Measurements from ENCODE around the gene KRTAP10-10.
"Not testable (repeated sequence)": the region's sequence is repeated elsewhere in the genome, so short reads cannot be mapped to it uniquely, and the experiment has no call there.

Gene KRTAP10-10

GRCh38 chr21:44602463-44602850, 34.7 kb upstream of the KRTAP10-10 start:
- no peak for DNase-seq (ENCODE audit: low read depth)

DNA sequence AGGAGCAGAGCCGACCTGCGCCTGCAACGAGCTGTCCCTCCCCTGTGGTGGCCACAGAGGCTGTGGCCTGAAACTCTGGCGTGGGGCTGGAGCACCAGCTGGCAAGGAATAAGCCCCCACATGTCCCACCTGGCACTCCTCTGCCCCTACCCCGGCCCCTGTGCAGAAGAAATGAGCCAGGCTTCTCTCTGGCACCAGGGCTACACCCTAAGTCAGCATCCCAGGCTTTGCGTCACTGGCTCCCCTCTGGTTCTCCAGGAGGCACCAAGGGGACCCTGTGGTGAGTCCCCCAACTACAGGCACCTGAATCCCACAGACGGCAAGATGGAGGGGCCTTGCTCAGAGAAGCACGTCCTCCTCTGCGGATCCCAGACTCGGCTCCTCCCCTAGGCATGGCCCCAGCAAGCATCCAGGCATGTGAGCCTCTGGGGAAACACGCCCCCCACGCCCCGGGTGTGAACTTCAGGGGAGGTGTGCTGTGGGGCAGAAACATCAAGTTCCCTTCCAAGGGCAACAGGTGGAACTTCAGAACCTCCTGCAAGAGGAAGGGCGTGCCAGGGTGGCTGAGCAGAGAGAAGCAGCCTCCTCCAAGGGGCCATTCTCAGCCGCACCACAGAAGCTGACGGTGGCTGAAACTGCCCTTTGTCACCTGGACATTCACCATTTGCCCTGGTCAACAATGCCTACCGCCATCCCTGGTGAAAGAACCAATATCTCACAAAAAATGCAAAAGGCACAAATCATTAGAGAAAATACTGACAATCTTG, 33.9 kb upstream of the KRTAP10-10 start:
- DNase-seq (ENCODE audit: low read depth) = no peak

GRCh38 chr21:44603911-44604310, 33.2 kb upstream of the KRTAP10-10 start:
- DNase-seq (ENCODE audit: low read depth) = no peak

GRCh38 chr21:44606495-44606894, 30.7 kb upstream of the KRTAP10-10 start:
- DNase-seq (ENCODE audit: low read depth) = no peak

DNA sequence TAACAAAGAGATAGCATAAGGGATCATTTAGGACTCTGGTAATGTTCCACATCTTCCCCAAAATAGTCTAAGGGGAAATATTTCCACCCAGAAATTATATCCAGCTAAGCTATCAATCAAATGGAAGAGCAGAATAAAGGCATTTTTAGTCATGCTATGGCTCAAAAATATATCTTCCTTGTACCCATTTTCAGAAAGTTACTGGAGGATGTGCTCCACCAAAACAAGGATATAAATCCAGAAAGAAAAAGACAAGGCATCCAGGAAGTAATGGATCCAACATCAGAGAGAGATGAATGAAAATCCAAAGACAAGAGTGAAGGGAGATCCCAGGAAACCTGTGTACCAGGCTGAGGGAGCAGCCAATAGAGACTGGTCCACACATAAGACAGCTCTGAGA, 28.0 kb upstream of the KRTAP10-10 start:
- DNase-seq (ENCODE audit: low read depth) = no peak

DNA sequence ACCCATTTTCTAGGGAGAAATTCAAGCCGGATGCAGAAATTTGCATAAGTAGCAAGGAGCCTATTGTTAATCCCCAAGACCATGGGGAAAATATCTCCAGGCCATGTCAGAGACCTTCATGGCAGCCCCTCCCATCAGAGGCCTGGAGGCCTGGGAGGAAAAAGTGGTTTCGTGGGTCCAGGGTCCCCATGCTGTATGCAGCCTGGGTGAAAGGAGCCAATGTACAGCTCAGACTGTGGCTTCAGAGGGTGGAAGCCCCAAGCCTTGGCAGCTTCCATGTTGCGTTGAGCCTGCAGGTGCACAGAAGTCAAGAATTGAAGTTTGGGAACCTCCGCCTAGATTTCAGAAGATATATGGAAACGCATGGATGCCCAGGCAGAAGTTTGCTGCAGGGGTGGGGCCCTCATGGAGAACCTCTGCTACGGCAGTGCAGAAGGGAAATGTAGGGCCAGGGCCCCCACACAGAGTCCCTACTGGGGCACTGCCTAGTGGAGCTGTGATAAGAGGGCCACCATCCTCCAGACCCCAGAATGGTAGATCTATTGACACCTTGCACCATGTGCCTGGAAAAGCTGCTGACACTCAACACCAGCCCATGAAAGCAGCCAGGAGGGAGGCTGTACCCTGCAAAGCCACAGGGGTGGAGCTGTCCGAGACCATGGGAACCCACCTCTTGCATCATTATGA, 26.9 kb upstream of the KRTAP10-10 start:
- not testable (repeated sequence) for DNase-seq (ENCODE audit: low read depth)

- no peak for DNase-seq (ENCODE audit: low read depth)
Observed at GRCh38 chr21:44611551-44611950, 25.6 kb upstream of the KRTAP10-10 start.

DNA sequence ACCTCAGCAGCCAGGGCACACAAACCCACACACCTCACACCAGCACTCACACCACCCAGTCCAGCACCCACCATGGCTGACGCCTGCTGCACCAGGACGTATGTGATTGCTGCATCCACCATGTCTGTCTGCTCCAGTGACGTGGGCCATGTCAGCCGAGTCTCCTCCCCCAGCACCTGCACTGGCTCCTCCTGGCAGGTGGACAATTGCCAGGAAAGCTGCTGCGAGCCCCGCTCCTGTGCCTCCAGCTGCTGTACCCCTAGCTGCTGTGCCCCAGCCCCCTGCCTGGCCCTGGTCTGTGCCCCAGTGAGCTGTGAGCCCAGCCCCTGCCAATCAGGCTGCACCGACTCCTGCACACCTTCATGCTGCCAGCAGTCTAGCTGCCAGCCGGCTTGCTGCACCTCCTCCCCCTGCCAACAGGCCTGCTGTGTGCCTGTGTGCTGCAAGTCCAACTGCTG, 25.1 kb upstream of the KRTAP10-10 start, which contains the start of gene KRTAP10-8:
KRTAP10-8 (plus strand) TSS at position 51 of the 458 bp plus-strand sequence; CDS start at position 73, 22 bp downstream.
- no peak for DNase-seq (ENCODE audit: low read depth)

GRCh38 chr21:44612669-44613229, 24.4 kb upstream of the KRTAP10-10 start:
- no peak for DNase-seq (ENCODE audit: low read depth)

GRCh38 chr21:44613386-44614155, 23.6 kb upstream of the KRTAP10-10 start:
- DNase-seq (ENCODE audit: low read depth) = no peak

DNA sequence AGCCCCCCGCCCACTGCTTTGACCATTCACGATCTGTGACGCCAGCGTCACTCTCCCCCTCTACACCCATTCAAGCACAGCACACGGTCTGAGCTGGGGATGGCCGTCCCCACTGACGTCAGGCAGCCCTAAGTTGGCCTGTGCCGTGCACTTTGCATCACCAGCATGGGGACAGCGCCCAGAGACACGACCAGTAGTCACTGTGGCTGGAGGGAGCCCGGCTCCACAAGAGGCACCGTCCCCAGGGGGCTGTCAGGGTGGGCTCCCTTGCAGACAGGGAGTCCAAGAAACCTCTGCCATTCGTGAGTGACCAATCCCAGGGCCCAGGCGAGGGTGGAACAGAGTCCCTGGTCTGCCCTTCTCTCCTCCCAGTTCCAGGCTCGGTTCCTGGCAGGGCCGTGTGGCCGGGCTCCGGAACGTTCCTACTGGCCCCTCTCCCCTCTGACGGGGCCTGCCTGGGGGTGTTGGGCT, 23.0 kb upstream of the KRTAP10-10 start:
- DNase-seq (ENCODE audit: low read depth) = no peak

DNA sequence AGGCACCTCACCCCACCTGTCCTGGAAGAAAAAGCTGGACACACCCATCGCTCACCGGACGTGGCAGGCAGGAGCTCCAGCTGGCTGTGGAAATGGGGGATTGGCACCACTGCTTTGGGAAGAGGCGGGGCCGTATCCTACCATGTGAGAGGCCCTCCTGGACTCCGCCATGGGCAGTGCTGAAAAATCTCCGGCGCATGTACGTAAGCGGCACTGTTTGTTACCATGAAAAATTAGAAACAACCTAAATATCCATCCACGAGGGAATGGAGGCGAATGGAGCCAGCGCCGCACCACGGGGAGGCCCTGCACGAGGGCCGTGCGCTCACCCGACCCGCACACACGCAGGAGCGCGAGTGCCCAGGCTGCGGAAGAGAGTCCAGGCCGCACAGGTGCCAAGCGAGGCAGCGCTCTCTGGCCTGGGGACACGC, 22.2 kb upstream of the KRTAP10-10 start:
- no peak for DNase-seq (ENCODE audit: low read depth)

DNA sequence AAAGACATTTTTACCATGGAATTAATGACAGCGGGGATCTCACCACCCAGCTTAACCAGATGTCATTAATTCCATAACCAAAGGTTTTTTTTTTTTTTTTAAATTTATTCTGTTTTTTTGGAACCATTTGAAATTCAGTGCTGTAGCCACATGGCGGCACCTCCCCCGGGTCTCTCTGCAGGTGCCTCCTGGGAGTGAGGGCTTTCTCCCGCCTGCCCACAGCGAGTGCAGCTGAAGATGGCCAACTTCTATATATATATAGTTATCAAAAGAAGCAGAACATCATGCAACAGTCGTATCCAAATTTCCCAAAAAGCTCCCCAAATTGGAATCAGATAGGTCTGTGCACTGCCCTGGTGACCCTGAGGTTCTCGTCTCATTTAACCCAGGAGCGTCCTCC, 21.7 kb upstream of the KRTAP10-10 start:
- DNase-seq (ENCODE audit: low read depth) = no peak

- no peak for DNase-seq (ENCODE audit: low read depth)
Observed at GRCh38 chr21:44615911-44616590, 21.1 kb upstream of the KRTAP10-10 start.

DNA sequence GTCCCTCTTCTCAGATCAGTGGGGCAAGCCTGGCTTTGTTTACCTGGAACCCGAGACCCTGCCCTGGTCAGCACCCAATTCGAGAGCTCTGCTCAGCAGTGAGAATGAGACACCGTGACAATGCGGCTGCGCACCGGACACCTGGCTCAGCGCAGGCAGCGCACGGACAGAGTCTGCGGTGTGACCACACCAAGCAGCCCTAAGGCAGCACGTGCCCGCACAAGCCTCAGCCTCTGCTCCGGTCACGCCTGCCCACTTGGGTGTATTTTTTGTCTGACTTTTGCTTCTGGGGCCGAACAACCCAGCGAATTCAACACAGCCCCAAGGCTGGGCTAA, 20.6 kb upstream of the KRTAP10-10 start:
- no peak for DNase-seq (ENCODE audit: low read depth)

GRCh38 chr21:44617071-44617501, 20.1 kb upstream of the KRTAP10-10 start:
- no peak for DNase-seq (ENCODE audit: low read depth)

DNA sequence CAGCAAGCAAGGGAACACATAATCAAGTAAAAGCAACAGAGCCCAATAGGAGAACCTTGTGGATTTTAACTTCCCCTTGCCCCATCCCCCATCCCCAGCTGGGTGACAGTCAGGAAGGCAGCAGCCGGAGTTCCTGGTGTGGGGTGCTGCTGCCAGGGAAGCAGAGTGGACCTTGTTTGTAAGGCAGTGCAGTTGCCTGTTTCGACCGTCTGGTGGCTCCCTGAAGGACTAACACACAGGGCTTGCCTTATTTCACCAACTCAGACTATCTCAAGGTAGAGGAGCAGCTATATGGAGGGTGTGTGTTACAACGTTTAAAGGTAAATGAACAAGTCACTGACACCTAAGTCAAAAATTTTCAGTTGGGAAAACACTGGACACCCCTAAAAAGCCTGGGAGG, 18.7 kb upstream of the KRTAP10-10 start:
- DNase-seq (ENCODE audit: low read depth) = no peak

- DNase-seq (ENCODE audit: low read depth) = no peak
Observed at GRCh38 chr21:44618909-44619308, 18.2 kb upstream of the KRTAP10-10 start.

- no peak for DNase-seq (ENCODE audit: low read depth)
Observed at GRCh38 chr21:44619886-44620285, 17.3 kb upstream of the KRTAP10-10 start.

GRCh38 chr21:44623575-44623974, 13.6 kb upstream of the KRTAP10-10 start:
- no peak for DNase-seq (ENCODE audit: low read depth)

DNA sequence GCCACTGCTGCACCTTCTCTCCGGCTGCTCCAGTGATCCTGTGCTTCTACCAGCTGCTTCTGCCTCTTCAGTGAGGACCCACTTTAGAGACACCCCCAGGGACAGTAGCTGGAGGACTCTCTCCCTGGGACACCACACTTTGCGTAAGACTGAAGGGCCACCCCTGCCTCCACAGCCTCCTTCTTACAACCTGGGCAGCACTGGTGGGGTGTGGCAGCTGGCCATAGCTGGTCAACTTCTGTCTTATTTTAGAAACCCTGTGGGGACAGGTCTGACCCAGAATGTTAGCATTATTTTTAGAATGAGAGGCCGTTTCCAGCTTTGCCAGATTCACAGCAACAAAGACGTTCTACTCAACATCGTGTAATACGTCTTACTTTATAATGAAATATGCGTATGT, 11.4 kb upstream of the KRTAP10-10 start:
- no peak for DNase-seq (ENCODE audit: low read depth)

DNA sequence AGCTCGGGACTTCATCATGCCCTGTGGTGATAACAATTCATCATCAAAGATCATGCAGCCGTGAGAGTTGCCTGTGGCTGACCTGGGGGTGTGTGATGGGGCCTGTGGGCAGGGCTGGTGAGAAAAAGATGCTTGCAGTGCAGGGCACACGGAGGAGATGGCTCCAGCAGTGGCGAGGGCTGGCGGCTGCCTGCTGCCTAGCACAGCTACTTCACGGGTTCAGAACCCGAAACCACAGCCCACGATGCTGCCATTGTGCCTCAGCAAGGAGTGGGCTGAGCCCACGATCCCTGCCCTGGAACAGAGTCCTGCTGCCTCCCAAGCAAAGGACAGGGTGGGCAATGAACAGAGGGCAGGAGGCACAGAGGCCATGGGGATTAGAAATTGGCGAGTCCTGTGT, 10.9 kb upstream of the KRTAP10-10 start:
- DNase-seq (ENCODE audit: low read depth) = no peak

Data from stromal cell of bone marrow (primary cell).